Islet of Langerhans (tissue), 1 donor: ENCODE measurements around the gene KIF6.
"Not testable (repeated sequence)": the region's sequence is repeated elsewhere in the genome, so short reads cannot be mapped to it uniquely, and the experiment has no call there.

Experiments
- FAIRE-seq: peaks from one replicate; lab custom pipeline; 2011; peaks lifted over from hg19 to GRCh38; lab: Jason Lieb, UNC

Gene KIF6

GRCh38 chr6:39707962-39708683 lies 17.1 kb downstream of the KIF6 start:
- no peak for FAIRE-seq

- no peak for FAIRE-seq
Measured at GRCh38 chr6:39706819-39707335, 18.3 kb downstream of the KIF6 start.

GRCh38 chr6:39702265-39702664 lies 22.9 kb downstream of the KIF6 start:
- no peak for FAIRE-seq

GRCh38 chr6:39700362-39700761 lies 24.8 kb downstream of the KIF6 start:
- no peak for FAIRE-seq

GRCh38 chr6:39698789-39699188 lies 26.4 kb downstream of the KIF6 start:
- FAIRE-seq: no peak

- FAIRE-seq: no peak
Measured at GRCh38 chr6:39696986-39697788, 28.0 kb downstream of the KIF6 start.

- no peak for FAIRE-seq
Measured at GRCh38 chr6:39695447-39695846, 29.8 kb downstream of the KIF6 start.

- no peak for FAIRE-seq
Measured at GRCh38 chr6:39693206-39693605, 32.0 kb downstream of the KIF6 start.

GRCh38 chr6:39688494-39688893 lies 36.7 kb downstream of the KIF6 start:
- FAIRE-seq: no peak

GRCh38 chr6:39686976-39687375 lies 38.2 kb downstream of the KIF6 start:
- no peak for FAIRE-seq

GRCh38 chr6:39685938-39686337 lies 39.3 kb downstream of the KIF6 start:
- FAIRE-seq: no peak

GRCh38 chr6:39685489-39685826 lies 39.8 kb downstream of the KIF6 start:
- FAIRE-seq: no peak

GRCh38 chr6:39684790-39685488 lies 40.3 kb downstream of the KIF6 start:
- no peak for FAIRE-seq

- FAIRE-seq: no peak
Measured at GRCh38 chr6:39681674-39682121, 43.5 kb downstream of the KIF6 start.

GRCh38 chr6:39678914-39679313 lies 46.3 kb downstream of the KIF6 start:
- FAIRE-seq: no peak

- FAIRE-seq: not testable (repeated sequence)
Measured at GRCh38 chr6:39677318-39677717, 47.9 kb downstream of the KIF6 start.

GRCh38 chr6:39670519-39670918 lies 54.7 kb downstream of the KIF6 start:
- FAIRE-seq: no peak

GRCh38 chr6:39669973-39670342 lies 55.2 kb downstream of the KIF6 start:
- FAIRE-seq: no peak

GRCh38 chr6:39669207-39669972 lies 55.8 kb downstream of the KIF6 start:
- no peak for FAIRE-seq

GRCh38 chr6:39666706-39667489 lies 58.3 kb downstream of the KIF6 start:
- FAIRE-seq: no peak

GRCh38 chr6:39665861-39666260 lies 59.3 kb downstream of the KIF6 start:
- FAIRE-seq: no peak
